Measurements from ENCODE around the gene ASXL3. TPM values are rescaled to one million over a fixed set of nuclear protein-coding genes. Genes with fewer than 3 reads are reported as not detected.

The ASXL3 gene
- total and polyA plus RNA-seq, 2 donors = 0.11 to 0.42 TPM

DNA sequence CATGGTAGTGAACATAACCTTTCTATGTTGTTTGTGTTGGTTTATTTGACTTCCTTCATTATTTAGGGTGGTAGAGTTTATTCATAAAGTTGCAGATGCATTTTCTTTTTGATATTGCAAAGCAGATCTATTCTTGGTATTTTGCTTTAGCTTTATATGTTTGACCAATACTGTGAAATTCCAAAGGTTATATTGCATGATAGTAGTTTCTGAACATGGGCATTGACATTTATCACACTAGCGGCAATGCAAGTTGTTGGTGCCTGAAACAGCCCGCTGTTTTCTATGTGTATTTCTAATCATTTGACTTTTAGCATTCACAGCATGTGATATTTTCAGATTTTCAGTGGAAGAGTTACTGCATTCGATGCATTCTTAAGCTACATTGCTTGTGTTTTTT lies 87.2 kb downstream of the ASXL3 start:
- no peak overlapping the region for H3K4me3 ChIP-seq (ENCODE audit: low read length in 2 of 2)
- 94% methylated on average over 3 of the region's 3 CpGs for WGBS
- H3K4me1 ChIP-seq (ENCODE audit: control insufficient read depth in 2 of 2, insufficient read depth in 2 of 2, low read length in 2 of 2) = no peaks in the 10 kb centered on the region
- H3K27ac ChIP-seq (ENCODE audit: low read depth in 1 of 2, low read length in 1 of 2) = no peak overlapping the region
- no peaks in the 10 kb centered on the region for H3K36me3 ChIP-seq (ENCODE audit: control insufficient read depth in 2 of 2, insufficient read depth in 2 of 2, low read length in 1 of 2)
- DNase-seq (ENCODE audit: low read depth in 6 of 9, low spot score in 9 of 9) = no peak
- H3K9me3 ChIP-seq (ENCODE audit: control insufficient read depth in 2 of 2, insufficient read depth in 1 of 2, low read length in 1 of 2) = no peaks in the 10 kb centered on the region
- H3K27me3 ChIP-seq (ENCODE audit: control insufficient read depth in 2 of 2, insufficient read depth in 1 of 2, low read length in 1 of 2) = no peaks in the 10 kb centered on the region

DNA sequence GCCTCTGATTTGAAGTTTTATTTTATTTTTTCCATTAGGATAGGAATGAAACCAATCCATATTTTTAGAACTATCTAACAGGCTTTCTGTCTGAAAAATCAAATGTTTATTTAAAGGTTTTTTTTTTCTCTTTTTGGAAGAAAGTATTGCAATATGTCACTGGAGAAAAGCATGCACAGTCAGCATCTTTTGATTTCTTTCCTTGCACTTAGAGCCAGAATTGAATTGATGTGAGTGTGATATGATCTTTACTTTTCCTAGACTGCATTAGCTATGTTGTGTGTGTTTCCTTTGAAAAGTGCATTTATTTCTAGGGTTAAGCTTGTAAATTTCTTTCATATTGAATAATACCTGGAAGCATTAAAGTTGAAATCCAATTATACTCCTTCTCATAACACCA lies 87.6 kb downstream of the ASXL3 start:
- DNase-seq (ENCODE audit: low read depth in 6 of 9, low spot score in 9 of 9) = no peak

DNA sequence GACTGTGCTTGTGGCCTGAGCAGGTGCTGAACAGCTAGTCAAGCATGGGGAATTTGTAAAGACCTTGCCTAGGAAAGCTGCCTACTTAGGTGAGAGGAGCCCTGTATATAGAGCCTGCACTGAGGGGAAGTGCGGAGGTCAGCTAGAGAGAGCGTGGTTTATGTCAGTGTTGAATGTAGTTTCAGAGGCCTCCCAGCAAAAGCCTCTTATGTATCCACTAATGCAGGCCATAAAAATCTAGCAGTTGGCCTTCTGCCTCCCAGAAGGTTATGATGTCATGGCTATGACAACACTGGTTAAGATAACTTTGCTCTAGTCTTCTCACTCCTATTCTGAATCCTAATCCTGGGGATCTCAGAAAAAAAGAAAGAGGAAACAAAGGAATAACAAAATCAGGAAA lies 88.9 kb downstream of the ASXL3 start:
- H3K36me3 ChIP-seq (ENCODE audit: control insufficient read depth in 2 of 2, insufficient read depth in 2 of 2, low read length in 1 of 2) = no peaks in the 10 kb centered on the region
- no peaks in the 10 kb centered on the region for H3K9me3 ChIP-seq (ENCODE audit: control insufficient read depth in 2 of 2, insufficient read depth in 1 of 2, low read length in 1 of 2)
- DNase-seq (ENCODE audit: low read depth in 6 of 9, low spot score in 9 of 9) = no peak
- 100% methylated on average over 2 of the region's 2 CpGs for WGBS
- no peaks in the 10 kb centered on the region for H3K27me3 ChIP-seq (ENCODE audit: control insufficient read depth in 2 of 2, insufficient read depth in 1 of 2, low read length in 1 of 2)
- H3K27ac ChIP-seq (ENCODE audit: low read depth in 1 of 2, low read length in 1 of 2) = no peak overlapping the region
- H3K4me3 ChIP-seq (ENCODE audit: low read length in 2 of 2) = no peak overlapping the region
- no peaks in the 10 kb centered on the region for H3K4me1 ChIP-seq (ENCODE audit: control insufficient read depth in 2 of 2, insufficient read depth in 2 of 2, low read length in 2 of 2)

More for the DNA sequence above, 87.6 kb downstream of the ASXL3 start:
- no peaks in the 10 kb centered on the region for H3K36me3 ChIP-seq (ENCODE audit: control insufficient read depth in 2 of 2, insufficient read depth in 2 of 2, low read length in 1 of 2)
- no peaks in the 10 kb centered on the region for H3K9me3 ChIP-seq (ENCODE audit: control insufficient read depth in 2 of 2, insufficient read depth in 1 of 2, low read length in 1 of 2)
- H3K4me3 ChIP-seq (ENCODE audit: low read length in 2 of 2) = no peak overlapping the region
- no peak overlapping the region for H3K27ac ChIP-seq (ENCODE audit: low read depth in 1 of 2, low read length in 1 of 2)
- H3K27me3 ChIP-seq (ENCODE audit: control insufficient read depth in 2 of 2, insufficient read depth in 1 of 2, low read length in 1 of 2) = no peaks in the 10 kb centered on the region
- H3K4me1 ChIP-seq (ENCODE audit: control insufficient read depth in 2 of 2, insufficient read depth in 2 of 2, low read length in 2 of 2) = no peaks in the 10 kb centered on the region

DNA sequence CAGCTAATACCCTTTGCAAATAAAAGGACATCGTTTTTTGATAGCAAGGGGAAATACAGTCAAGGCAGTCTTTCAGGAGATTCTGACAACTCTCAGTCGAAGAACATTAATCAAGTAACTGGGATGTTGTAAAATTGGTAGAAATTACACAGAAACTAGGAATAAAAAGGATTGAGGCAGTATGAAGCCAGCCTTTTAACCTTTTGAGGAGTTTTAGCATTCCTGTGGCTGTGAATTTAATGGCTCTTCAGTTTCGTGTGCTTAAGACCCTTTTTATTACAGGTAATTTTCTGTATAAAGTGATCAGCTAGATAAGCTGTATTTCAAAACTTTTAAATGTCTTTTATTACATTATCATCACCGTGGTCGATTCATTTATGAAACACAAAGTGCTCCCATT lies 91.6 kb downstream of the ASXL3 start:
- H3K27ac ChIP-seq (ENCODE audit: low read depth in 1 of 2, low read length in 1 of 2) = no peak overlapping the region
- H3K4me3 ChIP-seq (ENCODE audit: low read length in 2 of 2) = no peak overlapping the region
- no peaks in the 10 kb centered on the region for H3K36me3 ChIP-seq (ENCODE audit: control insufficient read depth in 2 of 2, insufficient read depth in 2 of 2, low read length in 1 of 2)
- H3K9me3 ChIP-seq (ENCODE audit: control insufficient read depth in 2 of 2, insufficient read depth in 1 of 2, low read length in 1 of 2) = no peaks in the 10 kb centered on the region
- no peaks in the 10 kb centered on the region for H3K4me1 ChIP-seq (ENCODE audit: control insufficient read depth in 2 of 2, insufficient read depth in 2 of 2, low read length in 2 of 2)
- 85% methylated on average over 5 of the region's 5 CpGs for WGBS
- H3K27me3 ChIP-seq (ENCODE audit: control insufficient read depth in 2 of 2, insufficient read depth in 1 of 2, low read length in 1 of 2) = no peaks in the 10 kb centered on the region
- no peak for DNase-seq (ENCODE audit: low read depth in 6 of 9, low spot score in 9 of 9)

DNA sequence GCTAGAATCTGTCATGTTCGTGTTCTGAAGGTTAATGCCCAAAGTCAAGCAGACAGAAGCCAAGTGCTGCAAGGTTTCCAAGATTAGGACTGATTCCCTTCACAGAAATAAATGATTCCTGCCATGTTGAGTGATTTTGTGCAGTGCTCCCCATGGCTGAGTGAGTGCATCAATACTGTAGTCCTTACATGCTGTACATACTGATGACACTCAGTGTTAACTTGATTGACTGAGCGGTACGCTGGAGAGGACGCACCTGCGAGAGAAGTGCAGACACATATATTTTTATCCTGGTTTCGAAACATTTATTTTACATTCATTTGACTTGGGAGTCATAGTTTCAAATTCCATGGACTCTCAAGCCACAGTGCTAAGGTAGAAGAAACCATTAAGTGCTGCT lies 92.0 kb downstream of the ASXL3 start:
- Histone ChIP-seq H3K27me3 (ENCODE audit: control insufficient read depth in 2 of 2, insufficient read depth in 1 of 2, low read length in 1 of 2) (no peaks in the 10 kb centered on the region), H3K27ac (ENCODE audit: low read depth in 1 of 2, low read length in 1 of 2) (no peak overlapping the region), H3K4me3 (ENCODE audit: low read length in 2 of 2) (no peak overlapping the region), H3K9me3 (ENCODE audit: control insufficient read depth in 2 of 2, insufficient read depth in 1 of 2, low read length in 1 of 2) (no peaks in the 10 kb centered on the region), H3K36me3 (ENCODE audit: control insufficient read depth in 2 of 2, insufficient read depth in 2 of 2, low read length in 1 of 2) (no peaks in the 10 kb centered on the region), H3K4me1 (ENCODE audit: control insufficient read depth in 2 of 2, insufficient read depth in 2 of 2, low read length in 2 of 2) (no peaks in the 10 kb centered on the region)
- DNase-seq (ENCODE audit: low read depth in 6 of 9, low spot score in 9 of 9) = no peak
- WGBS = 95% methylated on average over 6 of the region's 6 CpGs

DNA sequence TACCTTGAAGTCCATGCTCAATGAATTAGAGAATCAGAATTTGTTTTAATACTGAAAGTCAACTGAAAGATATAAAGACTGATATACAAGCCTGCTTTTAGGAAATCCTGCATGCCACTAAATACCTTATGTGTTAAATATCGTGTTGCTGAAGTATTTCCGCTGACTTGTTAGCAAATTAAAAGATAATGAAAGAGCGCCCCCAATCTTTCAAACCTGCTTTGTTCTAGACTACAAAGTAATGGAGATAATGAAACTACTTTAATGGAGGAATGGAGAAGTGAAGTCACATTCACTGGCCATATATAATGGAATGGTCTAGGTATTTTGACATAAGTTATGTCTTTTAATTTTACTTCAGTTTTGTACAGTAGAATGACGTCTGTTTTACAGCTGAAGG lies 95.7 kb downstream of the ASXL3 start:
- Histone ChIP-seq H3K27me3 (ENCODE audit: control insufficient read depth in 2 of 2, insufficient read depth in 1 of 2, low read length in 1 of 2) (no peaks in the 10 kb centered on the region), H3K9me3 (ENCODE audit: control insufficient read depth in 2 of 2, insufficient read depth in 1 of 2, low read length in 1 of 2) (no peaks in the 10 kb centered on the region), H3K4me1 (ENCODE audit: control insufficient read depth in 2 of 2, insufficient read depth in 2 of 2, low read length in 2 of 2) (no peaks in the 10 kb centered on the region), H3K36me3 (ENCODE audit: control insufficient read depth in 2 of 2, insufficient read depth in 2 of 2, low read length in 1 of 2) (no peaks in the 10 kb centered on the region), H3K4me3 (ENCODE audit: low read length in 2 of 2) (no peak overlapping the region), H3K27ac (ENCODE audit: low read depth in 1 of 2, low read length in 1 of 2) (no peak overlapping the region)
- no peak for DNase-seq (ENCODE audit: low read depth in 6 of 9, low spot score in 9 of 9)
- WGBS = 91% methylated on average over 4 of the region's 4 CpGs

DNA sequence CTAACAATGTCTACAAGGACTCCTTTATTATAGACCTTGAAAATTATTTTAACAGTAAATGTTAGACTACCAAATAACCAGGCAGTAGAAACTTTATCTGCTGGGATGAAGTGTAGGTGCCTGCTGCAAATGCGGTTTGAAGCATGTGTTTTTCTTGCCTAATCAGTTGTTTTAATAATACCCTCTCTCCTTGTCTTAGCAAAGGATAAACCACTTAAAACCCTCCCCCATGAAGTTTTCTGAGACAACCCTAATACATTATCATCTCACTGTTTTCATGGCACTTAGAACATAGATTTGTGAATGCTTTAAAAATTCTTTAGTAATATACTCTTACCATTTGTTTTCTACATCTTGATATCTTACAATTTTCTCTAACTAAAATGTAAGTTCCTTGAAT lies 98.6 kb downstream of the ASXL3 start:
- no peak overlapping the region for H3K4me3 ChIP-seq (ENCODE audit: low read length in 2 of 2)
- no peak overlapping the region for H3K27ac ChIP-seq (ENCODE audit: low read depth in 1 of 2, low read length in 1 of 2)
- H3K36me3 ChIP-seq (ENCODE audit: control insufficient read depth in 2 of 2, insufficient read depth in 2 of 2, low read length in 1 of 2) = no peaks in the 10 kb centered on the region
- no peaks in the 10 kb centered on the region for H3K27me3 ChIP-seq (ENCODE audit: control insufficient read depth in 2 of 2, insufficient read depth in 1 of 2, low read length in 1 of 2)
- 97% methylated on average over 1 of the region's 1 CpG for WGBS
- no peak for DNase-seq (ENCODE audit: low read depth in 6 of 9, low spot score in 9 of 9)
- no peaks in the 10 kb centered on the region for H3K9me3 ChIP-seq (ENCODE audit: control insufficient read depth in 2 of 2, insufficient read depth in 1 of 2, low read length in 1 of 2)
- no peaks in the 10 kb centered on the region for H3K4me1 ChIP-seq (ENCODE audit: control insufficient read depth in 2 of 2, insufficient read depth in 2 of 2, low read length in 2 of 2)

DNA sequence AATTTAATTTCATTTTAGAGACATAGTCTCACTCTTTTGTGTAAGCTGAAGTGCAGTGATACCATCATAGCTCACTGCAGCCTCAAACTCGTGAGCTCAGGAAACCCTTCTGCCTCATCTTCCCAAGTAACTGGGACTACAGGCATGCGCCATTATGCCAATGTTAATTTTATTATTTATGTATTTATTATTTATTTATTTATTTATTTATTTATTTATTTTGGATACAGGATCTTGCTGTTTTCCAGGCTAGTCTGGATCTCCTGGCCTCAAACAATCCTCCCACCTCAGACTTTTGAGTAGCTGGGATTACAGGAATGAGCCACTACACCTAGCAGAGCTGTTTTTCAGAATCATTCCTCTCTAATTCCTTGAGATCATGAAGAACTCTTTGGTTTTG lies 99.9 kb downstream of the ASXL3 start:
- Histone ChIP-seq H3K36me3 (ENCODE audit: control insufficient read depth in 2 of 2, insufficient read depth in 2 of 2, low read length in 1 of 2) (no peaks in the 10 kb centered on the region), H3K4me3 (ENCODE audit: low read length in 2 of 2) (no peak overlapping the region), H3K4me1 (ENCODE audit: control insufficient read depth in 2 of 2, insufficient read depth in 2 of 2, low read length in 2 of 2) (no peaks in the 10 kb centered on the region), H3K9me3 (ENCODE audit: control insufficient read depth in 2 of 2, insufficient read depth in 1 of 2, low read length in 1 of 2) (no peaks in the 10 kb centered on the region), H3K27me3 (ENCODE audit: control insufficient read depth in 2 of 2, insufficient read depth in 1 of 2, low read length in 1 of 2) (no peaks in the 10 kb centered on the region), H3K27ac (ENCODE audit: low read depth in 1 of 2, low read length in 1 of 2) (no peak overlapping the region)
- DNase-seq (ENCODE audit: low read depth in 6 of 9, low spot score in 9 of 9) = no peak
- 91% methylated on average over 2 of the region's 2 CpGs for WGBS

DNA sequence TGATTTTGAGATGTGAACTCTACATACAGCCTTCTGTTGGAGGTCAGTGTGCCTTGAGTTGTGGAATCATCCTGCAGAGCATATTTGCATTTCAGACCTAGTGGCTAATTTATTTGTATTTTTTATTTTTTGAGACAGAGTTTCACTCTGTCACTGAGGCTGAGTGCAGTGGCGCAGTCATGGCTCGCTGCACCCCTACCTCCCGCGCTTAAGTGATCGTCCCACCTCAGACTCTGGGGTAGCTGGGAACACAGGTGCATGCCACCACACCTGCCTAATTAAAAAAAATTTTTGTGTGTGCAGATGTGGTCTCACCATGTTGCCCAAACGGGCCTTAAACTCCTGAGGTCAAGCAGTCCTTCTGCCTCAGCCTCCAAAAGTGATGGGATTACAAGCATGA lies 104.4 kb downstream of the ASXL3 start:
- H3K36me3 ChIP-seq (ENCODE audit: control insufficient read depth in 2 of 2, insufficient read depth in 2 of 2, low read length in 1 of 2) = no peaks in the 10 kb centered on the region
- no peaks in the 10 kb centered on the region for H3K27me3 ChIP-seq (ENCODE audit: control insufficient read depth in 2 of 2, insufficient read depth in 1 of 2, low read length in 1 of 2)
- H3K4me1 ChIP-seq (ENCODE audit: control insufficient read depth in 2 of 2, insufficient read depth in 2 of 2, low read length in 2 of 2) = no peaks in the 10 kb centered on the region
- DNase-seq (ENCODE audit: low read depth in 6 of 9, low spot score in 9 of 9) = no peak
- no peak overlapping the region for H3K27ac ChIP-seq (ENCODE audit: low read depth in 1 of 2, low read length in 1 of 2)
- WGBS = 96% methylated on average over 6 of the region's 6 CpGs
- H3K4me3 ChIP-seq (ENCODE audit: low read length in 2 of 2) = no peak overlapping the region
- H3K9me3 ChIP-seq (ENCODE audit: control insufficient read depth in 2 of 2, insufficient read depth in 1 of 2, low read length in 1 of 2) = no peaks in the 10 kb centered on the region

DNA sequence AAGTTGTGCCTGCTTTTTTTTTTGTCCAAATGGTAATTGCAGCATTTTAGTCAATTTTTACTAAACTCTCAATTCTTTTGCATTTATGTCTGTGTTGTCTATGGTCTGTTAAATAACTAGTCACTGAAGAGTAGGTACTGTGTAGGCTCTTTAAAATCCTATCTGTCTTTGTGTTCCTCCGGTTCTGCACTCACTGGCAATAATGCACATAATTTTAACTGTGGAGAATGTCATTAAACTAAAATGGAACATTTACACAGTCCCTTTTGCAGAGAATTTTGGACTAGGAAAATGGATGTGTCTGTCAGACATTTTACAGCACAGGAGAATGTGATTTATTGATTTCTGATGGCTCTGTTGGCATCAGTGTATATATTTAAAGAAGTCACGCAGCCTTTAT lies 116.6 kb downstream of the ASXL3 start:
- WGBS = 98% methylated on average over 2 of the region's 2 CpGs
- H3K36me3 ChIP-seq (ENCODE audit: control insufficient read depth in 2 of 2, insufficient read depth in 2 of 2, low read length in 1 of 2) = no peaks in the 10 kb centered on the region
- H3K4me1 ChIP-seq (ENCODE audit: control insufficient read depth in 2 of 2, insufficient read depth in 2 of 2, low read length in 2 of 2) = no peaks in the 10 kb centered on the region
- H3K4me3 ChIP-seq (ENCODE audit: low read length in 2 of 2) = no peak overlapping the region
- H3K9me3 ChIP-seq (ENCODE audit: control insufficient read depth in 2 of 2, insufficient read depth in 1 of 2, low read length in 1 of 2) = no peaks in the 10 kb centered on the region
- DNase-seq (ENCODE audit: low read depth in 6 of 9, low spot score in 9 of 9) = no peak
- no peaks in the 10 kb centered on the region for H3K27me3 ChIP-seq (ENCODE audit: control insufficient read depth in 2 of 2, insufficient read depth in 1 of 2, low read length in 1 of 2)
- H3K27ac ChIP-seq (ENCODE audit: low read depth in 1 of 2, low read length in 1 of 2) = no peak overlapping the region

All from thymus (tissue), 11 donors.